Hepatocyte (in vitro differentiated cells): ENCODE measurements around the gene SLC25A27. TPM values are rescaled to one million over a fixed set of nuclear protein-coding genes. Genes with fewer than 3 reads are reported as not detected.
A peak's percentile ranks its signal among the peaks of the same experiment; 100 is the strongest.

Experiments used
- DNase-seq: peaks from one replicate; pipeline ENCODE4 v3.0.0-alpha.2; 2016; ENCODE audit warnings: low spot score
- H2AFZ ChIP-seq: fragments of 200-600 bp; sonication (generic); 2 replicates; pipeline ENCODE4 v1.6.0; 2016; ENCODE audit warnings: antibody characterized with exemption, mild to moderate bottlenecking
- H3K27ac ChIP-seq: fragments of 200-600 bp; sonication (generic); 2 replicates; pipeline ENCODE4 v1.5.1; 2016; ENCODE audit warnings: mild to moderate bottlenecking
- H3K27me3 ChIP-seq: fragments of 200-600 bp; sonication (generic); 2 replicates; pipeline ENCODE4 v1.6.1; 2016
- H3K36me3 ChIP-seq: fragments of 200-600 bp; sonication (generic); replicated peaks from 2 replicates; pipeline ENCODE4 v1.5.1; 2016; ENCODE audit warnings: low read depth; ENCODE audit not compliant: insufficient read depth
- H3K4me1 ChIP-seq: fragments of 200-600 bp; sonication (generic); 2 replicates; pipeline ENCODE4 v1.5.1; 2016; ENCODE audit warnings: mild to moderate bottlenecking, moderate library complexity; ENCODE audit not compliant: insufficient read depth
- H3K4me2 ChIP-seq: fragments of 200-600 bp; sonication (generic); 2 replicates; pipeline ENCODE4 v1.6.0; 2016
- H3K4me3 ChIP-seq: fragments of 200-600 bp; sonication (generic); 2 replicates; pipeline ENCODE4 v1.5.1; 2016; ENCODE audit warnings: mild to moderate bottlenecking
- H3K79me2 ChIP-seq: fragments of 200-600 bp; sonication (generic); 2 replicates; pipeline ENCODE4 v1.6.0; 2017; ENCODE audit warnings: mild to moderate bottlenecking
- H3K9me2 ChIP-seq: fragments of 200-600 bp; sonication (generic); replicated peaks from 2 replicates; pipeline ENCODE4 v1.6.0; 2017; ENCODE audit warnings: mild to moderate bottlenecking; ENCODE audit not compliant: insufficient read depth
- H3K9me3 ChIP-seq: fragments of 200-600 bp; sonication (generic); 2 replicates; pipeline ENCODE4 v1.5.1; 2016; ENCODE audit warnings: low read depth, mild to moderate bottlenecking
- H4K20me1 ChIP-seq: fragments of 200-600 bp; sonication (generic); 2 replicates; pipeline ENCODE4 v1.6.0; 2016; ENCODE audit warnings: mild to moderate bottlenecking; ENCODE audit not compliant: insufficient read depth, poor library complexity, severe bottlenecking
- CTCF ChIP-seq: fragments of 200-600 bp; sonication (generic); IDR thresholded peaks from 2 replicates; pipeline ENCODE4 v1.5.1; 2016; ENCODE audit warnings: antibody characterized with exemption, mild to moderate bottlenecking; ENCODE audit not compliant: poor library complexity
- EZH2 ChIP-seq: fragments of 200-600 bp; sonication (generic); IDR thresholded peaks from 2 replicates; pipeline ENCODE4 v1.6.1; 2016; ENCODE audit warnings: antibody characterized with exemption, mild to moderate bottlenecking, borderline replicate concordance
- EZH2phosphoT487 ChIP-seq: fragments of 200-600 bp; sonication (generic); IDR thresholded peaks from one replicate; pipeline ENCODE4 v1.6.1; 2018; ENCODE audit warnings: antibody characterized with exemption, mild to moderate bottlenecking, low read depth, moderate library complexity; ENCODE audit not compliant: unreplicated experiment, severe bottlenecking
- WGBS: methylation state at CpG from one replicate; pipeline ENCODE4 v1.1.6; 2016; ENCODE audit warnings: low lambda C conversion rate; ENCODE audit errors: missing lambda C conversion rate; 5-methylcytosine and 5-hydroxymethylcytosine counted together
- polyA plus RNA-seq: library from polyadenylated mRNA; unstranded; fragments of >200 nt; fragmentation: Nextera tagmentation; extraction: Ambion mirVana; gene quantifications from 2 replicates; pipeline ENCODE4 v1.2.1, GENCODE V29; 2016
- total RNA-seq: library from RNA; depleted of rRNA; stranded (reverse); fragments of >200 nt; gene quantifications from 2 replicates; pipeline ENCODE4 v1.2.3, GENCODE V29; 2014

SLC25A27 gene
- total and polyA plus RNA-seq, 2 experiments from 2014 or later, result 3.0 to 11.9 TPM

GRCh38 chr6:46610862-46611553 is 41.8 kb upstream of the SLC25A27 start:
- TF ChIP-seq EZH2phosphoT487 (no peak), CTCF (no peak), EZH2 (no peak)
- no peak overlapping the region for H2AFZ ChIP-seq
- no peaks in the 10 kb centered on the region for H3K9me3 ChIP-seq
- no peaks in the 10 kb centered on the region for H3K9me2 ChIP-seq
- no peaks in the 10 kb centered on the region for H3K27me3 ChIP-seq
- 68% methylated on average over 3 of the region's 3 CpGs for WGBS
- H3K4me2 ChIP-seq, result no peak overlapping the region
- H3K27ac ChIP-seq, result no peak overlapping the region
- H3K4me1 ChIP-seq, result no peaks in the 10 kb centered on the region
- no peaks in the 10 kb centered on the region for H3K36me3 ChIP-seq
- H4K20me1 ChIP-seq, result no peaks in the 10 kb centered on the region
- H3K4me3 ChIP-seq, result no peak overlapping the region
- H3K79me2 ChIP-seq, result no peaks in the 10 kb centered on the region
- no peak for DNase-seq

GRCh38 chr6:46612645-46613044 is 40.1 kb upstream of the SLC25A27 start:
- Histone ChIP-seq H3K4me3 (no peak overlapping the region), H3K27me3 (no peaks in the 10 kb centered on the region), H3K27ac (no peak overlapping the region), H3K9me2 (no peaks in the 10 kb centered on the region), H3K36me3 (no peaks in the 10 kb centered on the region), H4K20me1 (no peaks in the 10 kb centered on the region), H2AFZ (no peak overlapping the region), H3K4me1 (no peaks in the 10 kb centered on the region), H3K4me2 (no peak overlapping the region), H3K79me2 (no peaks in the 10 kb centered on the region), H3K9me3 (no peaks in the 10 kb centered on the region)
- TF ChIP-seq EZH2phosphoT487, result no peak
- TF ChIP-seq EZH2, result no peak
- 95% methylated on average over 2 of the region's 2 CpGs for WGBS
- no peak for DNase-seq

GRCh38 chr6:46618726-46619125 is 34.0 kb upstream of the SLC25A27 start:
- Histone ChIP-seq H3K27ac (no peak overlapping the region), H3K36me3 (no peaks in the 10 kb centered on the region), H3K9me2 (no peaks in the 10 kb centered on the region), H3K79me2 (no peaks in the 10 kb centered on the region), H4K20me1 (no peaks in the 10 kb centered on the region), H2AFZ (no peak overlapping the region), H3K4me2 (no peak overlapping the region), H3K4me1 (no peaks in the 10 kb centered on the region), H3K9me3 (no peaks in the 10 kb centered on the region), H3K27me3 (no peaks in the 10 kb centered on the region), H3K4me3 (no peak overlapping the region)
- no peak for DNase-seq
- TF ChIP-seq EZH2 (no peak), EZH2phosphoT487 (no peak), CTCF (no peak)
- 100% methylated on average over 1 of the region's 1 CpG for WGBS

GRCh38 chr6:46626228-46626909 is 26.4 kb upstream of the SLC25A27 start:
- no peaks in the 10 kb centered on the region for H3K79me2 ChIP-seq
- TF ChIP-seq CTCF, result peak; percentile 76
- TF ChIP-seq EZH2phosphoT487, result no peak
- no peak overlapping the region for H3K4me2 ChIP-seq
- peak; percentile 24 for DNase-seq
- H3K9me2 ChIP-seq, result no peaks in the 10 kb centered on the region
- H4K20me1 ChIP-seq, result no peaks in the 10 kb centered on the region
- no peaks in the 10 kb centered on the region for H3K27me3 ChIP-seq
- no peak overlapping the region for H3K4me3 ChIP-seq
- H3K4me1 ChIP-seq, result no peaks in the 10 kb centered on the region
- H3K9me3 ChIP-seq, result no peaks in the 10 kb centered on the region
- no peak overlapping the region for H3K27ac ChIP-seq
- no peak overlapping the region for H2AFZ ChIP-seq
- H3K36me3 ChIP-seq, result no peaks in the 10 kb centered on the region
- WGBS, result 33% methylated on average over 3 of the region's 3 CpGs
